Thoracic aorta (tissue), 2 donors: ENCODE measurements around the gene SUSD5. TPM values are rescaled to one million over a fixed set of nuclear protein-coding genes. Genes with fewer than 3 reads are reported as not detected.
A peak's percentile ranks its signal among the peaks of the same experiment; 100 is the strongest.

ENCODE experiments used
- ATAC-seq: fragments of 150-250 bp; one replicate; pipeline ENCODE4 v1.8.0; 2017; ENCODE audit warnings: low read depth; ENCODE audit not compliant: insufficient number of reproducible peaks, low FRiP score
- DNase-seq: peaks from one replicate; pipeline ENCODE4 v3.0.0-alpha.2; 2020; ENCODE audit warnings: low spot score
- H3K27ac ChIP-seq, 2 donors: fragments of 200-600 bp; sonication (generic); 1 replicate in 1 of 2; 2 replicates in 1 of 2; pipeline ENCODE4 v1.5.1; 2016; ENCODE audit warnings: mild to moderate bottlenecking in 2 of 2, moderate library complexity in 2 of 2
- H3K27me3 ChIP-seq: fragments of 200-600 bp; sonication (generic); replicated peaks from 2 replicates; pipeline ENCODE4 v1.6.0; 2016; ENCODE audit warnings: mild to moderate bottlenecking; ENCODE audit not compliant: insufficient read depth
- H3K36me3 ChIP-seq: fragments of 200-600 bp; sonication (generic); one replicate; pipeline ENCODE4 v1.5.1; 2016
- H3K4me1 ChIP-seq, 2 donors: fragments of 200-600 bp; sonication (generic); 1 replicate in 1 of 2; 2 replicates in 1 of 2; pipeline versions ENCODE4 v1.5.1 to v1.6.0; 2016; ENCODE audit warnings: low read depth in 2 of 2, mild to moderate bottlenecking in 1 of 2; ENCODE audit not compliant: control insufficient read depth in 1 of 2
- H3K4me3 ChIP-seq: fragments of 200-600 bp; sonication (generic); 2 replicates; pipeline ENCODE4 v1.5.1; 2016; ENCODE audit warnings: mild to moderate bottlenecking
- H3K9me3 ChIP-seq: fragments of 200-600 bp; sonication (generic); 2 replicates; pipeline ENCODE4 v1.5.1; 2016
- total RNA-seq, 2 donors: library from RNA; depleted of rRNA; stranded (reverse); fragments of >200 nt; gene quantifications; one replicate each; pipeline versions ENCODE4 v1.1.0 to v1.2.3, GENCODE V29; 2016
- TF ChIP-seq, protein P1 (sequence below): fragments of 200-600 bp; sonication (generic); IDR thresholded peaks from one replicate; pipeline ENCODE4 v1.5.1; 2019; ENCODE audit warnings: antibody characterized with exemption

The SUSD5 gene
- total RNA-seq, 2 donors from 2014 or later = 259 to 273 TPM

DNA sequence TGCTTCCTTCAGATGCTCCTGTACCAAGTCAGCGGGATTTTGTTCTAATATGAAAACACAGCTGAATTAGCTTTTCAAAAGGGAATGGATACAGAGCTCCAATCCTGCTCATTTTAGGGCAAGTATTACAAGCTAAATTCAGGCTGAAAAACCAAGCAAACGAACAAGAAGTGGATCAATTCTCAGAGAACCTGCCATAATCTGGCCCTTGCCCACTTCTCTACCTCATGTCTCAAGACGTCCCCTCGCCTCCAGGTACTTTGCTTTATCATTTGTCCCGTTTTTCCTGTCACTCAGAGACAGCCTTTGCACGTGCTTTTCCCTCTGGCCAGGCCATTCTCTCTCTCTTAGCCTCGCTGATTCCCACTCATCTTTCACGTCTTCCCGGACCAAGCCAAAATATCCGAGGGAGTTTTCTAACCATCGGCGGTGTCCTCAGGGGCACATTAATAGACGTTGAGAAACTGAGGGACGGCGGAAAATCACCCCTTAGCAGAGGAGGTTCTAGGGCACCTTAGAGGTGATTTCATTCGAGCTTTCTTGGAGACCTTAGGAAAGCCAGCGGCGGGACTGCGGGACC, 654 bp downstream of the SUSD5 start:
- ATAC-seq (no peak), DNase-seq (no peak)
- Histone ChIP-seq H3K27me3 (no peaks in the 10 kb centered on the region), H3K27ac (peak overlapping the region; percentile 92 to 94), H3K4me1 (peaks cover 6 to 31% of the 10 kb centered on the region in 2 donors), H3K36me3 (peaks cover 6% of the 10 kb centered on the region), H3K9me3 (no peaks in the 10 kb centered on the region), H3K4me3 (peak overlapping the region; percentile 74)
- TF ChIP-seq, protein P1, sequence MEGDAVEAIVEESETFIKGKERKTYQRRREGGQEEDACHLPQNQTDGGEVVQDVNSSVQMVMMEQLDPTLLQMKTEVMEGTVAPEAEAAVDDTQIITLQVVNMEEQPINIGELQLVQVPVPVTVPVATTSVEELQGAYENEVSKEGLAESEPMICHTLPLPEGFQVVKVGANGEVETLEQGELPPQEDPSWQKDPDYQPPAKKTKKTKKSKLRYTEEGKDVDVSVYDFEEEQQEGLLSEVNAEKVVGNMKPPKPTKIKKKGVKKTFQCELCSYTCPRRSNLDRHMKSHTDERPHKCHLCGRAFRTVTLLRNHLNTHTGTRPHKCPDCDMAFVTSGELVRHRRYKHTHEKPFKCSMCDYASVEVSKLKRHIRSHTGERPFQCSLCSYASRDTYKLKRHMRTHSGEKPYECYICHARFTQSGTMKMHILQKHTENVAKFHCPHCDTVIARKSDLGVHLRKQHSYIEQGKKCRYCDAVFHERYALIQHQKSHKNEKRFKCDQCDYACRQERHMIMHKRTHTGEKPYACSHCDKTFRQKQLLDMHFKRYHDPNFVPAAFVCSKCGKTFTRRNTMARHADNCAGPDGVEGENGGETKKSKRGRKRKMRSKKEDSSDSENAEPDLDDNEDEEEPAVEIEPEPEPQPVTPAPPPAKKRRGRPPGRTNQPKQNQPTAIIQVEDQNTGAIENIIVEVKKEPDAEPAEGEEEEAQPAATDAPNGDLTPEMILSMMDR = no peak

- Histone ChIP-seq H3K4me1 (peaks cover 20 to 48% of the 10 kb centered on the region in 2 donors), H3K27ac (no peak overlapping the region), H3K36me3 (peaks cover 10% of the 10 kb centered on the region), H3K27me3 (no peaks in the 10 kb centered on the region), H3K9me3 (no peaks in the 10 kb centered on the region), H3K4me3 (peak overlapping the region; percentile 74)
- ATAC-seq = no peak
- DNase-seq = no peak
- TF ChIP-seq, protein P1 = no peak
Observed at GRCh38 chr3:33215739-33216138, 2.9 kb downstream of the SUSD5 start.

DNA sequence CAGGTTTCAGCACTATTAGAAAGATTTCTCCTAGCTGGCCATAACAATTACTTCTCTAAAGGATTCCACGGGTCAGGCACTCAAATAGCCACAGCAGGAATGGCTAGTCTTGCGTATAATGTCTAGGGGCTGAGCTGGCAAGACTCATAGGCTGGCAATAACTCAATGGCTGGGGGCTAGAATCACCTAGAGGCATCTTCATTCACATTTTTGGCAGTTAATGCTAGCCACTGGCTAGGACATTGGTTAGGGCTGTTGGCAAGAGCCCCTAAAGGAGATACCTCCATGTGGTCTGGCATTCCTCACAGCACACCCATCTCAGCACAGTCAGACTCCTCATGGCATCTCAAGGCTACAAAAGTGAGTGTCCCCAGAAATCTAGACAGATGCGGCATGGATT, 6.2 kb downstream of the SUSD5 start:
- peak overlapping the region; percentile 31 to 69 for H3K27ac ChIP-seq
- H3K4me1 ChIP-seq = peaks cover 18 to 43% of the 10 kb centered on the region in 2 donors
- H3K27me3 ChIP-seq = no peaks in the 10 kb centered on the region

GRCh38 chr3:33211444-33211843, 7.2 kb downstream of the SUSD5 start:
- peak; percentile 86 for ATAC-seq
- H3K4me3 ChIP-seq = no peak overlapping the region
- H3K4me1 ChIP-seq = peaks cover 18 to 35% of the 10 kb centered on the region in 2 donors
- no peak for DNase-seq
- peaks cover 35% of the 10 kb centered on the region for H3K36me3 ChIP-seq
- TF ChIP-seq, protein P1 = no peak
- peak overlapping the region in 1 of 2 donors; percentile 69 for H3K27ac ChIP-seq
- no peaks in the 10 kb centered on the region for H3K27me3 ChIP-seq
- peaks cover 5% of the 10 kb centered on the region for H3K9me3 ChIP-seq

More for the DNA sequence above, 6.2 kb downstream of the SUSD5 start:
- Histone ChIP-seq H3K4me3 (no peak overlapping the region), H3K36me3 (peaks cover 28% of the 10 kb centered on the region), H3K9me3 (peaks cover 5% of the 10 kb centered on the region)
- DNase-seq (no peak), ATAC-seq (no peak)
- TF ChIP-seq, protein P1 = no peak

DNA sequence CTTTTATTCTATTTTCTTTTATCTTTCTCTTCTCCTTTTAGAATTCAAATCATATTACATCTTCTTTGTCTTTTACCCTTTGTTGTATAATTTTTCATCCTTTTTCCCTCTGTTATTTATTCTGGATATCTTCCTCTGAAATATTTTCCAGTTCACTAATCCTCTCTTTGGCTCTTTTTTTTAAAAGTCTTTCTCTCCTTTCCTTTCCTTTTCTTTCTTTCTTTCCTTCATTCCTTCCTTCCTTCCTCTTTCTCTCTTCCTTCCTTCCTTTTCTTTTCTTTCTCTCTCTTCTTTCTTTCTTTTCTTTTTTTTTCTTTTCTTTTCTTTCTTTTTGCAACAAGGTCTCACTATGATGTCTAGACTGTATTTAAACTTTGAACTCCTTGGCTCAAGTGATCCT, 9.3 kb downstream of the SUSD5 start:
- Histone ChIP-seq H3K4me3 (no peak overlapping the region), H3K27me3 (no peaks in the 10 kb centered on the region), H3K36me3 (peaks cover 36% of the 10 kb centered on the region), H3K4me1 (peaks cover 15 to 23% of the 10 kb centered on the region in 2 donors), H3K27ac (no peak overlapping the region), H3K9me3 (peaks cover 5% of the 10 kb centered on the region)
- ATAC-seq (no peak), DNase-seq (no peak)
- TF ChIP-seq, protein P1 = no peak
